Measurements from ENCODE around the gene E2F2.

E2F2 gene

DNA sequence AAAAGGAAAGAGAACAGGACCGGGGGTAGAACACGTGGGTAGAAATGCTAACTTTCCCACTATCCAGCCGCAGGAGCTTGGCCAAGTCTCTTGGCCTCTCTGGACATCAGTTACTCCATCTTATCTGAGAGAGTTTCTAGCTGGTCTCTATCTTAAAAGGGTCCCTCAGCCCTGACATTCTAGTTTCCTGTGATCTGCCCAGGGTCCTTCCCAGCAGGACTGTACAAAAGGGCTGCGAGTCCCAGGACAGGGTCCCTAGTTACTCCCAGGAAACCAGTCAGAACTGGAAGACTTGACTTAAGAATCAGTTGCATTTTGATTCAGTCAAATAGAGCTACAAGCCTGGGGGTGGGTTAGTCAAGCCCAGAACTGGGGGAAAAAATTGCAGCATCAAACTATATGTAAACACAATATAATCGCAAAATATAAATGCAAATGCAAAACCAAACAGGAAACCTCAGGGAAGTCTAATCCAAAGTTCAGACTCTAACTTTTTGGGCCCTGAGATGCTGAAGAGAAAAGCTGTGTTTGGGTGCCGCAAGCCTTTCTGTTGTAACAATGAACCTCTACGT, 49.9 kb downstream of the E2F2 start:
- DNase-seq, result no peak

DNA sequence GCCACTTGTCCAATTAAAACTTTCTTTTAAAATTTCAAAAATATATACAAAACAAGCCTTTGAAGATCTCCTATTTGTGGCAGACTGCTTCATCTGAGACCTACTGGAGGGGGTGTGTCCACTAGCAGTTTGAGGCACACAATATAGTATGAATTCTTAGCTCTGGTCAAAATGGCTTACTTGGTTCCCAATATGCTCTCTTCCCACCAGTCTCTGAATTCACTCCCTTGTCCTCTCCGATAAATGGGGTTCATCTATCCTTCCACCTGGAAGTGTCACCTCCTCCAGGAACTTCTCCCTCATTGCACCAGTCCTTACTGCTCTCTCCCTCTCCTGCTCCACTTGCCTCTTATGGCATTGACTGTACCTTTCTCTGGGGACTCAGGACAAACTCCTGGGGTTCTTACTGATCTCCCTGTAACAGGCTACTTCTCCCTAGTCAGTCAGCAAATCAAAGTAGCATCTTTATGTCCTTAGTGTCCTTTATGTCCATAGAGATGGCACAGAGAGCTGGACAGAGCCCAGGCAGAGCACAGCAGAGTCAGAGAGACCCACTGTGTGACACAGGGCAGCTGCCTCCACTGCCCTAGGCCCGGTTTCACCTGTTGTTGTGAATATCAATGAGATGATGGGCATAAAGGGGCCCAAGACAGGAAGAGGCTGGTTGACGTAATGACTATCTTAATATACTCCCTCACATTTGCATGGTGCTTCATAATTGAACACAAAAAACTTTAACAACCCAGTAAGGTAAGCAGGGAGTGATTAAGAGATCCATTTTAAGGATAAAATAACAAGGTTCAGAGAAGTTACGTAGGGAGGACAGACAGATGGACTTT, 50.6 kb downstream of the E2F2 start:
- no peak for DNase-seq

DNA sequence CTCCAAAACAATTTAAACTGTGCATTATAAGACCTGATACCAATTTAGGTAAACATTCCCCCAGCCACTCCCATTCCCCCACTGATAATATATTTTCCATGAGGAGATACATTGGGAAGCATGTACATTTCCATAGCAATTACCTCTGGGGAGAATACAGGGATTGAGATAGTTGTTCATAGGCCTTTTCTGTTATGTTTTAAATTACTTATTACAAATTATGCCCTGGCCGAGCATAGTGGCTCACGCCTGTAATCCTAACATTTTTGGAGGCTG, 51.4 kb downstream of the E2F2 start:
- no peak for DNase-seq

DNA sequence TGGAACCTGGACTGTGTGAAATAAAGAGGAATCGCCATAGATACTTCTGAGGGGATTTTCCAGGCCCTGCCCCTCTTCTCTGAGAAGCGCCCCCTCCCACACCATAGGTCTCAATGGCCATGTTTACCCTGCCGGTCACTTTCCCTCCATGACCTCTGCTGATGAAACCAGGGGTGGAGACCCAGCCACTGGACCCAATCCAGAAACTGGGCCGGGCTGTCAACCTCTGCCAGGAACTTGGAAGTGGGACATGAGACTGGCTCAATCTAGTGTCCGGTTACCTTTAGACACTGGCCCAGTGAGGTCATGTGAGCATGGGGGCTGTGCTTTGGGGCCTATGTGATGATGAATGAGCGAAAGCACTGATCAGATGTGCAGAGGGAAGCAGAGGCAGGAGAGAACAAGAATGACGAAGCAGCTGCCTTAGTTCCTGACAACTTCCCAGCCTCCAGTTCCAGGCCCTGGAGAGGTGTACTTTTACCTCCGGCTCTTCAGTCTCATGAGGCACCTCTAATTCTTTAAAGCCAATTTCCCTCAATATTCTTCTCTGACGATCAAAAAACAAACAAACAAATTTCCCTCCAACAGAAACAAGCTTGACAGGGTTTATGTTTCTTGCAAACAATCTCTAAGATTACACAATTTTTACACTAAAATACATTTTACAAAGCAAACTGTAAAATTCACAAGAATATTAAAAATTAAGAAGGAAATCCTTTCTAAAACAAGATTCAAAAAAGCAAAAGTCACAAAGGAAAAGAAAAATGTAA, 52.0 kb downstream of the E2F2 start:
- DNase-seq, result no peak

DNA sequence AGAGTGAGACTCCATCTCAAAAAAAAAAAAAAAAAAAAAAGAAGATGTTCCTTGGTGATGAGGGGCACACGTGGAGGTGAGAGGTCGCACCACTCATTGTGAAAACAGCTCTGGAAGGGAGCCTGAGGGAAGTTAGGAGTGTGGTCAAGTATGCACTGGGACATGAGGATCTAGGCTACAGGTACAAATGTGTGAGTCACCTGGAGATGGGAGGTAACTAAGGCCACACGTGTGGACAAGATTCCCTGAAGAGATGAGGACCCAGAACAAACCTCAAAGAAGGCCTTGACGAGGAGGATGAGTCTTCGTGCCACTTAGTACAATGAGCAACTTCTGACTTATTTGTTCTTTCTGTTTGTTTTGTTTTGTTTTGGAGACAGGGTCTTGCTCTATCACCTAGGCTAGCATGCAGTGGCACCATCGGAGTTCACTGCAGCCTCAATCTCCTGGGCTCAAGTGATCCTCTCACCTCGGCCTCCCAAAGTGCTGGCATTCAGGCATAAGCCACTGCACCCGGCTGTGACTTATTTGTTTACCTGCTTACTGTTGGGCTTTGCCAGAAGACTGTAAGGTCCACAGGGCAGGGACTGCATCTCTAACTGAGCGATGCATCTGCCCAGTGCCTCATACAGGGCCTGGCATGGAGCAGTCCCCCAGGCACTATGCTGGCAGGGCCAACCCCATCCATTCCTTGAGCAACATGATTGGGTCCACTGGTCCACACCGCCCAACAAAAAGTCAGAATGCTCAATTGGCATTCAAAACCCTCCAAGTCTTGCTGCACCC, 53.5 kb downstream of the E2F2 start:
- no peak for DNase-seq

- DNase-seq, result no peak
These were observed 55.4 kb downstream of the E2F2 start for GRCh38 chr1:23475641-23476040.

GRCh38 chr1:23475134-23475628, 55.9 kb downstream of the E2F2 start:
- DNase-seq, result no peak

DNA sequence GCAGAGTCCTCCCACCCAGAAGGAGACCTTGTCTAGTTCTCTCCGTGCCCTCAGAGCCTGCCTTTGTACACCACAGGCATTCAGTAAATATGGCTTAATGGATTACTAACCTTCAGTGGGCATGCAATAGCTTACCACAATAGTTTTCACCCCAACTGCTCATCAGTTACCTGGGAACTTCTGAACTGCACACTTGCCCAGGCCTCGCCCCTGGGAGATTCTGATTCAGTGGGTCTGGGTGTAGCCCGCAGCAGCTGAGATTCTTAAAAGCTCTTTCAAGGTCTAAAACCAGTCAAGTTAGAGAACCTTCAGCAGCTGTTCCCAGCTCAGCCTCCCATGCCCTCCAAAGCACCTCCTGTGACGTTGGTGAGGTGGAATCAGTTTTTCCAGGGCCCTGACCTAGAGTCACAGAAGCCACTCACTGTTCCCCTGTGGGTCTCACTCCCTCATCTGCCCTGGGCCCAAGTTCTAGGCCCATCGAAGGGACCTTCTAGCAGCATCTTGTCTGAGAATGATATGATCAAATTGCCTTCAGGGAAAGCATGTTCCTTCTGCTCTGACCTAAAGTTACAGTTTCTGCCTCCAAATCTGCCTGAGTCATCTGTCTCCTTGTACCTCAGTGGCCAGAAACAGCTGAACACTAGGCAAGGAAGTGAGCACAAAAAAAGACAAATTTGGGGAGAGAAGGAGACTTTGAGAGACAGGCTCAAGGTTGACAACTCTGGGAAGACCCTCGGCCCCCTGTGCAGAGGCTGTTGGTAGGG, 57.8 kb downstream of the E2F2 start:
- no peak for DNase-seq

- no peak for DNase-seq
These were observed 58.5 kb downstream of the E2F2 start for GRCh38 chr1:23472351-23473036.

- no peak for DNase-seq
These were observed 59.5 kb downstream of the E2F2 start for GRCh38 chr1:23471473-23472075.

- DNase-seq, result no peak
These were observed 60.6 kb downstream of the E2F2 start for GRCh38 chr1:23470282-23471070.

DNA sequence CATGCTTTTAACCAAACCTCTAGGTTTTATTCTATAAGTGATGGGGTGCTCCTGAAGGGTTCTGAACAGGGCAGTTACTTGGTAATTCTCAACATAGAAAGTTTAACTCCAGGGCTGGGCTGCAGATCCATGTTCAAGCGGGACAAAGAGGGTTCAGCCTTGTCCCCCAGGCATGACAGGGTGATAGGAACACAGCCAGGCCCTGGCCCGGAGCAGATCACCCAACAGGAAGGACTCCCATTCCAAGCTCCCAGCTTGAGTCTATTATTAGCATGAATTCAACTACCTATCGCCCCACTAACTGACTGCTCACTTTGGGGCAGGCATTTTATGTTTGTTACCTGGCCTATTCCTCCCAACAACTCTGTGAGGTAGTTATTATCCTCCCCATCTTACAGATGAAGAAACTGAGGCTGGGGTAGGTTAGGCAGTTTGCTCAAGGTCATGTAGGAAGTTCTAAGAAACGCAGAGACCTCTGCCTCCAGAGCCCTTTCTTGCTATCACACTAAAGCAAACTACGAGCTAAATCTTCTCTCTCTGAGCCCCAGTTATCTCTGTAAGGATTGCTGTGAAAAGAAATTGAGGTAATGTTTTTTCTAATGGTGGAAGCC, 61.6 kb downstream of the E2F2 start:
- DNase-seq, result no peak

- no peak for DNase-seq
These were observed 64.5 kb downstream of the E2F2 start for GRCh38 chr1:23466423-23466989.

GRCh38 chr1:23463286-23463685, 67.7 kb downstream of the E2F2 start:
- DNase-seq, result no peak

GRCh38 chr1:23462766-23463165, 68.3 kb downstream of the E2F2 start:
- DNase-seq, result no peak

- no peak for DNase-seq
These were observed 70.0 kb downstream of the E2F2 start for GRCh38 chr1:23461050-23461449.

GRCh38 chr1:23460519-23460918, 70.5 kb downstream of the E2F2 start:
- DNase-seq, result no peak

DNA sequence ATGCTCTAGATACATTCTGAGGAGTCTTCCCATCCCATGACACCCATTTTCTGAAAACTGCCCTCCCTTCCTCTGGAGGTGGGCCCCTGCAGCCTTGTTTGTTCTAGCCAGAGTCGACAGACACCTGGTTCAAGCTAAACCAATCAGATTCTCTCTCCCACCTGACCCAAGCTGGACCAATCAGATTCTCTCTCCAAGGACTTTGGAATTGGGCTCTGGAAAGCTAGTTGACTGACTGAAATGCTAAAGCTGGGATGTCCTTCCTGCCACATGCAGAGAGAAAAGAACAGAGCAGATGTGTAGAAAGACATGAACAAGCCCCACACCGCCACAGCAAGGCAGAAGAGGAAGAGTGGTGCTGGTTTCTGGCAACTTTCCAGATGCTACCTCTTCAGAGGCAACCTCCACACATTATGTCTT, 71.7 kb downstream of the E2F2 start:
- no peak for DNase-seq

Measured in NK-92 treated with Interleukin-12 subunit alpha and Interleukin-12 subunit beta, amount 100 ng/mL, for 24 hours (cell line).